Measurements from ENCODE around the gene EEF1G. TPM values are rescaled to one million over a fixed set of nuclear protein-coding genes. Genes with fewer than 3 reads are reported as not detected.
A peak's percentile ranks its signal among the peaks of the same experiment; 100 is the strongest.

EEF1G gene
- total and polyA plus RNA-seq, 9 of the 15 experiments (the other 6 are each of a cell fraction or from before 2014, with no cell fraction given), result 985 to 2,349 (median 2,035) TPM

DNA sequence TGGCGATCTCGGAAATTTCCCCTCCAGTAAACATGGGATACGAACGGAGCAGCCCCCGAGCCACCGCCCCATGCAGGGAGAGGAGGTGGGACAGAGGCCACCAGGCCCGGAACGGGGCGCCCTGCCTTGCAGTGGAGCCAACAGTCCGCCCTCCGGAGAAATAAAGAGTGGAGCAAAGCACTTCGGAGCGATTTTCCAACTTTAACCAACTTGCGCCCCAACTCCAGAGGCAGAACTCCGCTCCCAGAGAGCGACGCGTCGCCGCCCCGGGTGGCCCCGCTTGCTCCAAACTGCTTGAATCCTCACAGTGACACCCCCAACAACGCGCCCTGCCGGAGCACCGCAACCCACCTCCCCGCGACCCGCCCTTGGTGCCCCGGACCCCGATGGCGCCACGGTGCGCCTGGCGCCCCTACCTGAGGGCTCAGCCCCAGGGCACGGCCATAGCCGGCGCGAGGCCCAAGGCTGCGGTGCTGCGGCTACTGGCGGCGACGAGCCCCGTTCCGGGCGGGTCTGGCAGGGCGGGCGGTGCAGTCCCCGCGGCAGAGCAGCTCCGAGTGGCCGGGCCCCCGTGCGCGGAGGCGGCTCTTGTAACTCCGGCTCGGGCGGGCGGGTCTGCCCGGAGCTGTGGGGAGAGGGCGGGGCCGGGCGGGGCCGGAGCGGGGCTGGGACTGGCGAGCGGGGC is 27.3 kb downstream of the EEF1G start, which contains the start of gene AHNAK (continued):
- TF ChIP-seq HMBOX1 (IDR thresholded peaks at IDR 0.05), result no peak
- 0 out of 2 replicates have a peak, but pooled peaks have one; percentile 13 for TF ChIP-seq HCFC1 (IDR thresholded peaks at IDR 0.05; ENCODE audit: low read depth, low read length)
- no peak for TF ChIP-seq BCOR (IDR thresholded peaks at IDR 0.05)
- TF ChIP-seq NFXL1 (CRISPR knock-in tag; IDR thresholded peaks at IDR 0.05), result no peak
- no peak for TF ChIP-seq SIN3A (IDR thresholded peaks at IDR 0.05; ENCODE audit: borderline replicate concordance in 2 of 2, control insufficient read depth in 1 of 2, low read depth in 2 of 2, low read length in 2 of 2)
- TF ChIP-seq ZNF57 (CRISPR knock-in tag; IDR thresholded peaks at IDR 0.05), result no peak
- no peak for TF ChIP-seq FOXA3 (CRISPR knock-in tag; conservative IDR thresholded peaks at IDR 0.05 in 1 of 2, IDR thresholded peaks at IDR 0.05 in 1 of 2)
- no peak for TF ChIP-seq CBFB (CRISPR knock-in tag; IDR thresholded peaks at IDR 0.05)
- TF ChIP-seq ZNF830 (CRISPR knock-in tag; IDR thresholded peaks at IDR 0.05), result no peak
- no peak for TF ChIP-seq TEAD2 (tag; IDR thresholded peaks at IDR 0.05)
- 0 out of 2 replicates have a peak, but pooled peaks have one; percentile 43 for TF ChIP-seq SAFB (IDR thresholded peaks at IDR 0.05; ENCODE audit: borderline replicate concordance, low read depth, low read length)
- no peak for TF ChIP-seq TSC22D4 (tag; IDR thresholded peaks at IDR 0.05)
- no peak for TF ChIP-seq CBFA2T3 (IDR thresholded peaks at IDR 0.05)
- no peak for TF ChIP-seq ZBTB34 (CRISPR knock-in tag; IDR thresholded peaks at IDR 0.05)
- no peak for TF ChIP-seq BMI1 (IDR thresholded peaks at IDR 0.05; ENCODE audit: low read length)
- TF ChIP-seq ZNF408 (CRISPR knock-in tag; IDR thresholded peaks at IDR 0.05; ENCODE audit: low read depth), result no peak
- no peak for TF ChIP-seq ETV6 (IDR thresholded peaks at IDR 0.05; ENCODE audit: borderline replicate concordance in 1 of 2, low read depth in 2 of 2, low read length in 1 of 2)
- TF ChIP-seq ETV6 (CRISPR knock-in tag; IDR thresholded peaks at IDR 0.05; ENCODE audit: borderline replicate concordance), result no peak
- TF ChIP-seq, protein P1, sequence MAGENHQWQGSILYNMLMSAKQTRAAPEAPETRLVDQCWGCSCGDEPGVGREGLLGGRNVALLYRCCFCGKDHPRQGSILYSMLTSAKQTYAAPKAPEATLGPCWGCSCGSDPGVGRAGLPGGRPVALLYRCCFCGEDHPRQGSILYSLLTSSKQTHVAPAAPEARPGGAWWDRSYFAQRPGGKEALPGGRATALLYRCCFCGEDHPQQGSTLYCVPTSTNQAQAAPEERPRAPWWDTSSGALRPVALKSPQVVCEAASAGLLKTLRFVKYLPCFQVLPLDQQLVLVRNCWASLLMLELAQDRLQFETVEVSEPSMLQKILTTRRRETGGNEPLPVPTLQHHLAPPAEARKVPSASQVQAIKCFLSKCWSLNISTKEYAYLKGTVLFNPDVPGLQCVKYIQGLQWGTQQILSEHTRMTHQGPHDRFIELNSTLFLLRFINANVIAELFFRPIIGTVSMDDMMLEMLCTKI (IDR thresholded peaks at IDR 0.05; ENCODE audit: partially characterized antibody), result no peak
- TF ChIP-seq TRIM28 (IDR thresholded peaks at IDR 0.05), result no peak
- TF ChIP-seq CAMTA2 (CRISPR knock-in tag; conservative IDR thresholded peaks at IDR 0.05), result no peak
- no peak for TF ChIP-seq MYBL2 (IDR thresholded peaks at IDR 0.05; ENCODE audit: low read depth)
- TF ChIP-seq MYBL2 (CRISPR knock-in tag; IDR thresholded peaks at IDR 0.05; ENCODE audit: borderline replicate concordance), result no peak
- TF ChIP-seq KDM5B (IDR thresholded peaks at IDR 0.05; ENCODE audit: insufficient replicate concordance, low read depth, low read length), result peak; percentile 61
- TF ChIP-seq PCBP1 (IDR thresholded peaks at IDR 0.05; ENCODE audit: low read depth, low read length, poor library complexity, severe bottlenecking), result no peak
- TF ChIP-seq CBFA2T2 (conservative IDR thresholded peaks at IDR 0.05), result no peak
- no peak for TF ChIP-seq SNIP1 (IDR thresholded peaks at IDR 0.05; ENCODE audit: low read depth)
- no peak for TF ChIP-seq DIDO1 (tag; IDR thresholded peaks at IDR 0.05; ENCODE audit: low read depth)

Data from K562 (cell line).